K562 (cell line): ENCODE measurements around the gene NTM. TPM values are rescaled to one million over a fixed set of nuclear protein-coding genes. Genes with fewer than 3 reads are reported as not detected.

ENCODE experiments used
- ATAC-seq: fragments of 200-7000 bp; cut with Tn5 transposase; 3 replicates; pipeline ENCODE4 v1.9.1; 2020; ENCODE audit warnings: moderate library complexity
- BruUV-seq: library from RNA; stranded (reverse); fragments of 400-500 nt; replicated peaks from 2 replicates; lab custom pipeline; 2021; lab: Mats Ljungman, UMichigan
- CTCF ChIA-PET: fragments of 300-600 bp; formaldehyde crosslinking; extraction: SDS; loops from one replicate; lab custom pipeline; 2021; ENCODE audit warnings: low intra/inter-chr PET ratio; lab: Yijun Ruan, JAX
- POLR2A ChIA-PET: fragments of 300-600, 350-650 bp; sonication (Branson Sonifier 250); formaldehyde crosslinking; extraction: SDS; loops from one replicate; lab custom pipeline; 2021; ENCODE audit warnings: antibody characterized with exemption, inconsistent platforms; lab: Yijun Ruan, JAX
- DNase-seq, 4 experiments: peaks; one replicate each; pipeline versions ENCODE4 v3.0.0 to v3.0.0-alpha.2; 2011 to 2018; ENCODE audit warnings: low spot score in 3 of 4, mixed read lengths in 3 of 4; ENCODE audit errors: extremely low read depth in 1 of 4
- FAIRE-seq: peaks from 2 replicates; lab custom pipeline; 2011; peaks lifted over from hg19 to GRCh38; lab: Jason Lieb, UNC
- H2AFZ ChIP-seq: 2 replicates; pipeline ENCODE4 v1.6.0; 2011; ENCODE audit warnings: low read depth, low read length, control low read depth, inconsistent platforms
- H3K27ac ChIP-seq: fragments of 200-600 bp; 3 replicates; pipeline ENCODE4 v1.8.0; 2011; ENCODE audit warnings: low read depth, mild to moderate bottlenecking, control low read depth, inconsistent platforms, low read length, moderate library complexity, mixed read lengths; ENCODE audit errors: extremely low read depth
- H3K27me3 ChIP-seq, 2 experiments: fragments of 300-600 bp in 1 of 2; 2 replicates in 1 of 2; 3 replicates in 1 of 2; pipeline versions ENCODE4 v1.6.0 to v1.8.0; 2011; ENCODE audit warnings: inconsistent platforms in 2 of 2, low read length in 2 of 2, mild to moderate bottlenecking in 1 of 2, mixed read lengths in 1 of 2, moderate library complexity in 1 of 2; ENCODE audit not compliant: control insufficient read depth in 2 of 2, insufficient read depth in 2 of 2
- H3K36me3 ChIP-seq: fragments of 300-600 bp; 3 replicates; pipeline ENCODE4 v1.8.0; 2011; ENCODE audit warnings: mild to moderate bottlenecking, low read length, inconsistent platforms; ENCODE audit not compliant: control insufficient read depth, insufficient read depth
- H3K4me1 ChIP-seq, 2 experiments: fragments of 200-600 bp in 1 of 2; replicated peaks in 1 of 2; 2 replicates in 1 of 2; 3 replicates in 1 of 2; pipeline versions ENCODE4 v1.5.1 to v1.8.0; 2011; ENCODE audit warnings: inconsistent platforms in 2 of 2, low read length in 2 of 2, mild to moderate bottlenecking in 1 of 2, mixed read lengths in 1 of 2, moderate library complexity in 1 of 2; ENCODE audit not compliant: control insufficient read depth in 2 of 2, insufficient read depth in 2 of 2
- H3K4me2 ChIP-seq: 2 replicates; pipeline ENCODE4 v1.6.1; 2011; ENCODE audit warnings: low read length, control low read depth, inconsistent platforms, mixed read lengths; ENCODE audit not compliant: insufficient read depth
- H3K4me3 ChIP-seq: fragments of 200-600 bp; sonication (generic), shearing (Covaris generic); 2 replicates; pipeline ENCODE4 v1.5.1; 2016; ENCODE audit warnings: control low read depth, inconsistent platforms
- H3K79me2 ChIP-seq: fragments of 200-600 bp; 3 replicates; pipeline ENCODE4 v1.8.0; 2011; ENCODE audit warnings: low read length, inconsistent platforms; ENCODE audit not compliant: control insufficient read depth, insufficient read depth
- H3K9ac ChIP-seq, 2 experiments: 2 replicates each; pipeline versions ENCODE4 v1.6.0 to v1.6.1; 2011; ENCODE audit warnings: low read depth in 2 of 2, low read length in 2 of 2, control low read depth in 1 of 2, inconsistent platforms in 1 of 2, mild to moderate bottlenecking in 1 of 2, mixed read lengths in 1 of 2; ENCODE audit not compliant: insufficient read depth in 1 of 2
- H3K9me1 ChIP-seq: one replicate; pipeline ENCODE4 v1.6.0; 2011; ENCODE audit warnings: inconsistent platforms, mild to moderate bottlenecking, low read length, moderate library complexity; ENCODE audit not compliant: control insufficient read depth, insufficient read depth
- H3K9me3 ChIP-seq: replicated peaks from 2 replicates; pipeline ENCODE4 v1.5.1; 2011; ENCODE audit warnings: low read depth, low read length, inconsistent platforms; ENCODE audit not compliant: control insufficient read depth, insufficient read depth
- H4K20me1 ChIP-seq: replicated peaks from 2 replicates; pipeline ENCODE4 v1.6.1; 2011; ENCODE audit warnings: low read length, inconsistent platforms, mixed read lengths; ENCODE audit not compliant: control insufficient read depth, insufficient read depth
- ELF1 ChIP-seq: fragments of 200-800 bp; sonication (Bioruptor generic); IDR thresholded peaks from 2 replicates; pipeline ENCODE4 v1.6.1; 2016; ENCODE audit warnings: missing genetic modification characterization, missing compliant biosample characterization
- JUN ChIP-seq, 2 experiments: sonication (generic) in 1 of 2; formaldehyde crosslinking in 1 of 2; IDR thresholded peaks; 2 replicates each; pipeline versions ENCODE4 v1.6.1 to v1.8.0; 2012 to 2022; ENCODE audit warnings: borderline replicate concordance in 2 of 2, mild to moderate bottlenecking in 2 of 2, improper control_type of control experiment in 1 of 2, low read depth in 1 of 2, low read length in 1 of 2, missing genetic modification reagents in 1 of 2
- LARP7 ChIP-seq: fragments of 450-650 bp; IDR thresholded peaks from 2 replicates; pipeline ENCODE4 v1.6.1; 2016
- MEIS2 ChIP-seq: fragments of 450-650 bp; IDR thresholded peaks from 2 replicates; pipeline ENCODE4 v1.6.1; 2014; ENCODE audit warnings: mild to moderate bottlenecking; ENCODE audit not compliant: partially characterized antibody
- MTA1 ChIP-seq: fragments of 450-650 bp; IDR thresholded peaks from 2 replicates; pipeline ENCODE4 v1.6.1; 2017; ENCODE audit warnings: borderline replicate concordance
- ZFP36 ChIP-seq: fragments of 150-350 bp; IDR thresholded peaks from 2 replicates; pipeline ENCODE4 v1.6.1; 2018; ENCODE audit warnings: low read length, low read depth; ENCODE audit not compliant: partially characterized antibody
- ZNF511 ChIP-seq: sonication (generic); formaldehyde crosslinking; IDR thresholded peaks from 2 replicates; pipeline ENCODE4 v1.8.0; 2022; ENCODE audit warnings: mild to moderate bottlenecking, missing genetic modification reagents
- WGBS: fragments of 100-300 bp; shearing (Covaris generic); methylation state at CpG from one replicate; pipeline ENCODE4 v1.1.6; 2016; ENCODE audit warnings: low coverage, mixed read lengths; ENCODE audit not compliant: insufficient coverage; ENCODE audit errors: missing lambda C conversion rate; 5-methylcytosine and 5-hydroxymethylcytosine counted together
- in situ Hi-C: fragments of 300-500 bp; cut with MboI; formaldehyde crosslinking; loops from 4 replicates; pipeline ENCODE4 v1.15.0; 2018; ENCODE audit warnings: inconsistent platforms, mixed read lengths
- intact Hi-C: fragments of 100-400 bp; cut with micrococcal nuclease; formaldehyde crosslinking; loops from 2 replicates; pipeline ENCODE4 v1.14.2; 2022
- polyA plus RNA-seq, 8 experiments: library from polyadenylated mRNA; depleted of rRNA in 4 of 8; stranded (reverse) in 5 of 8; unstranded in 3 of 8; fragments of >200 nt; fragmentation: Nextera tagmentation in 2 of 8; fragmentation: Illumina TruSeq in 1 of 8; extraction: Ambion mirVana in 2 of 8; extraction: Trizol in 1 of 8; gene quantifications; 2 replicates each; pipeline versions ENCODE4 v1.2.1 to v1.2.3, GENCODE V29; 2011 to 2014; ENCODE audit warnings: inconsistent platforms in 1 of 8, missing spikeins in 1 of 8
- total RNA-seq, 7 experiments: library from RNA; depleted of rRNA in 6 of 7; stranded (reverse); fragments of >200 nt in 6 of 7; fragmentation: Illumina TruSeq in 2 of 7; extraction: Trizol in 2 of 7; gene quantifications; 2 replicates each; pipeline versions ENCODE4 v1.2.1 to v1.2.3, GENCODE V29; 2011 to 2021; ENCODE audit warnings: low replicate concordance in 1 of 7

The NTM gene
- total and polyA plus RNA-seq, 9 of the 15 experiments (the other 6 are each of a cell fraction or from before 2014, with no cell fraction given): not detected

GRCh38 chr11:131392528-131393255 is 22.3 kb downstream of the NTM start:
- intact Hi-C loops (no loop called here), in situ Hi-C loops (no loop called here)
- Histone ChIP-seq H3K4me1 (no peaks in the 10 kb centered on the region), H3K9me1 (no peaks in the 10 kb centered on the region), H3K36me3 (no peaks in the 10 kb centered on the region), H3K27me3 (no peaks in the 10 kb centered on the region), H3K79me2 (no peaks in the 10 kb centered on the region), H3K4me2 (no peak overlapping the region), H3K4me3 (no peak overlapping the region)
- peak; percentile 54; the same call in 1 of the 3 replicates for ATAC-seq
- no TSS peak for BruUV-seq
- ChIA-PET CTCF (no interaction called here), POLR2A (no interaction called here)
- FAIRE-seq: no peak
- TF ChIP-seq MTA1 (no peak), ZFP36 (no peak)
- TF ChIP-seq, all 486 proteins: peak for 0
- Histone ChIP-seq H3K9me3 (no peaks in the 10 kb centered on the region), H2AFZ (no peak overlapping the region), H3K27ac (no peak overlapping the region), H3K9ac (no peak overlapping the region), H4K20me1 (no peaks in the 10 kb centered on the region)
- DNase-seq: peak in 1 of 4 experiments; percentile 2
- 1% methylated on average over 8 of the region's 8 CpGs for WGBS

GRCh38 chr11:131393691-131394090 is 23.3 kb downstream of the NTM start:
- no peaks in the 10 kb centered on the region for H3K79me2 ChIP-seq
- no peak overlapping the region for H3K27ac ChIP-seq
- H2AFZ ChIP-seq: no peak overlapping the region
- no peaks in the 10 kb centered on the region for H3K4me1 ChIP-seq
- H3K4me3 ChIP-seq: no peak overlapping the region
- H4K20me1 ChIP-seq: no peaks in the 10 kb centered on the region
- no peaks in the 10 kb centered on the region for H3K9me3 ChIP-seq
- H3K9ac ChIP-seq: no peak overlapping the region
- ChIA-PET CTCF (no interaction called here), POLR2A (no interaction called here)
- intact Hi-C loops: no loop called here
- H3K9me1 ChIP-seq: no peaks in the 10 kb centered on the region
- no peak overlapping the region for H3K4me2 ChIP-seq
- no peak for TF ChIP-seq ELF1 (tag)
- no peak for TF ChIP-seq LARP7
- no peak for TF ChIP-seq MEIS2
- no peak for TF ChIP-seq JUN (IDR thresholded peaks at IDR 0.05; ENCODE audit: borderline replicate concordance, low read depth, low read length)
- no peak for TF ChIP-seq JUN (CRISPR knock-in tag; IDR thresholded peaks at IDR 0.05; ENCODE audit: borderline replicate concordance)
- TF ChIP-seq ZNF511 (CRISPR knock-in tag): no peak
- ATAC-seq: no peak
- in situ Hi-C loops: no loop called here
- no peak for FAIRE-seq
- H3K27me3 ChIP-seq: no peaks in the 10 kb centered on the region
- no TSS peak for BruUV-seq
- no peaks in the 10 kb centered on the region for H3K36me3 ChIP-seq
- WGBS: 0% methylated on average over 7 of the region's 7 CpGs
- no peak for DNase-seq
